ENCODE data around the gene C3orf52. TPM values are rescaled to one million over a fixed set of nuclear protein-coding genes. Genes with fewer than 3 reads are reported as not detected.

Gene C3orf52
- total RNA-seq, 1 donor from 2014 or later, result 1.4 TPM

DNA sequence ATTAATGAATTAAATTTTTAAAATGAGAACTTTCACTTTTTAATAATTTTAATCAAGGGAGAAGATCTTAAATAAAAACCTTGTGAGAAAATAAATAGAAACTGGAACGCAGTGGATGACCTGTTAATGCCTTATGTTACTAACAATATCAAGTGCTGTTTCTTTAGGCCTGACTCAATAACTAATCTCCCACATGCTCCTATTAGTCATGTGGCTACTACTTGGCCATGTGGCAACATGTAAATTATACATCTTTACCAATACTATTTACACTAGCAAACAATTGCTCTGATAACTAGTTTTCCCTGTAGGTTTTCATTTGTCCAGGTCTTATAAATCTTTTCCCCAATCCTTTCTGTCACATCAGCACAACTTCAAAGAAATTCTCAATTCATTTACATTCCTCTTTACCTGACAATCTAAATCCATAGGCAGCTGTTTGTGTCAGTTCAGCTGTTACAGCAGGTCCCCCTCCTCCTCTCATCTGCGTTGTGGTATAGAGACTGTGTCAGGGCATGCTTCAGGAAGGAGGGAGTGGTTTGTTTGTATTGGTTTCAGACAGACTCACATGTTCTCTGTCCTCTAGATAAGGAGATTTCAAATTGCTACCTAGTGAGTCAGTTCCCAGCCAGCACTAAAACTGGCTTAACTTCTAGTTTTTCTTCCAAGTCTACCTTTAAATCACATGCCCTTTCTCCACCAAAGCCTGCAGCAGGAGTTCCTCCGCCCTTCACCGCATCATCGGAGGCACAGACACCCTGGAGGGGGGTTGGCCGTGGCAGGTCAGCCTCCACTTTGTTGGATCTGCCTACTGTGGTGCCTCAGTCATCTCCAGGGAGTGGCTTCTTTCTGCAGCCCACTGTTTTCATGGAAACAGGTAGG, 11.3 kb upstream of the C3orf52 start:
- H3K36me3 Mint-ChIP-seq (ENCODE audit: unreplicated experiment), result no peaks in the 10 kb centered on the region
- peaks cover 12% of the 10 kb centered on the region for H3K4me1 Mint-ChIP-seq (ENCODE audit: unreplicated experiment)
- no peak overlapping the region for H3K27ac Mint-ChIP-seq (ENCODE audit: unreplicated experiment)
- H3K4me3 Mint-ChIP-seq (ENCODE audit: unreplicated experiment), result no peak overlapping the region
- H3K9me3 Mint-ChIP-seq (ENCODE audit: unreplicated experiment), result peaks cover 5% of the 10 kb centered on the region
- no peak for DNase-seq (ENCODE audit: extremely low spot score, unreplicated experiment)
- peaks cover 5% of the 10 kb centered on the region for H3K27me3 Mint-ChIP-seq (ENCODE audit: unreplicated experiment)
- TF ChIP-seq, protein P1, sequence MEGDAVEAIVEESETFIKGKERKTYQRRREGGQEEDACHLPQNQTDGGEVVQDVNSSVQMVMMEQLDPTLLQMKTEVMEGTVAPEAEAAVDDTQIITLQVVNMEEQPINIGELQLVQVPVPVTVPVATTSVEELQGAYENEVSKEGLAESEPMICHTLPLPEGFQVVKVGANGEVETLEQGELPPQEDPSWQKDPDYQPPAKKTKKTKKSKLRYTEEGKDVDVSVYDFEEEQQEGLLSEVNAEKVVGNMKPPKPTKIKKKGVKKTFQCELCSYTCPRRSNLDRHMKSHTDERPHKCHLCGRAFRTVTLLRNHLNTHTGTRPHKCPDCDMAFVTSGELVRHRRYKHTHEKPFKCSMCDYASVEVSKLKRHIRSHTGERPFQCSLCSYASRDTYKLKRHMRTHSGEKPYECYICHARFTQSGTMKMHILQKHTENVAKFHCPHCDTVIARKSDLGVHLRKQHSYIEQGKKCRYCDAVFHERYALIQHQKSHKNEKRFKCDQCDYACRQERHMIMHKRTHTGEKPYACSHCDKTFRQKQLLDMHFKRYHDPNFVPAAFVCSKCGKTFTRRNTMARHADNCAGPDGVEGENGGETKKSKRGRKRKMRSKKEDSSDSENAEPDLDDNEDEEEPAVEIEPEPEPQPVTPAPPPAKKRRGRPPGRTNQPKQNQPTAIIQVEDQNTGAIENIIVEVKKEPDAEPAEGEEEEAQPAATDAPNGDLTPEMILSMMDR (IDR thresholded peaks at IDR 0.05), result no peak

DNA sequence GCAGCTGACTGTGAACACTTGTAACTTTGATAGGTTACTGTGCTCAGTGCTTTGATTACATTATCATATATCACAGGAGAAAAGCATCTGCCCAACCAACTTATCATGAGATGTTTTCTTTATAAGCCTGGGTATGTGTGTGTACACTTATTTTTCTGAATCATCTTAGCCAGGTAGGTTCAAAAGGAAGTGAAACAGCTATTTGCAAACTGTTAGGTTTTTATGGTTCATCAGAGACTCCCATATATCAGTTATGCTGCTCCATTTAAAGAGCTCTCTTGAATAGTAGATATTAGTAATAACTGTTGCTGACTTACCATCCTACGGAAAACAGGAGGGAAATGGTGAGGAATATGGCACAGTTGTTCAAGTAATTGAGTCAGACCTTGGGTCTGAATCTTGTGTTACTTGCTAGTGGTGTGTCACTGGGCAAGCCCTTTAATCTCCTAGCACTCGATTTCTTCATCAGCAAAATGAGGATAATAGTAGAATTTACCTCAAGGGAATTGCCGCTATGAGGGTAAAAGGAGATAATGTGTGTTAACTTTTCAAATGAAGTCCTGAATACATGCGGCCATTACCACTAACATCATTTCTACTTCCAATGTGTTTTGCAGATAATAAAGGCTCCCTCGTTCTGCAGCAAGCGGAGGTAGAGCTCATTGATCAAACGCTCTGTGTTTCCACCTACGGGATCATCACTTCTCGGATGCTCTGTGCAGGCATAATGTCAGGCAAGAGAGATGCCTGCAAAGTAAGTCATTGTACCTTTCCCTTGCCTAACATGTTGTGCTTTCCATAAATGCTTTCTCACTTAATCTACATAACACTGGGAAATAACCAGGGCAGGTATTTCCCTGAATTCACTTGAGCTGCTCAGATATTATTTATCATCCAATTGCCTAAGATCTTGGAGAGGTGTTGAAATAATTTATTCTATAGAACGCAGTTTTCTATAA, 7.8 kb upstream of the C3orf52 start:
- H3K9me3 Mint-ChIP-seq (ENCODE audit: unreplicated experiment), result no peaks in the 10 kb centered on the region
- DNase-seq (ENCODE audit: extremely low spot score, unreplicated experiment), result no peak
- H3K27ac Mint-ChIP-seq (ENCODE audit: unreplicated experiment), result no peak overlapping the region
- H3K4me3 Mint-ChIP-seq (ENCODE audit: unreplicated experiment), result no peak overlapping the region
- TF ChIP-seq, protein P1 (IDR thresholded peaks at IDR 0.05), result no peak
- H3K27me3 Mint-ChIP-seq (ENCODE audit: unreplicated experiment), result peaks cover 3% of the 10 kb centered on the region
- H3K36me3 Mint-ChIP-seq (ENCODE audit: unreplicated experiment), result no peaks in the 10 kb centered on the region
- H3K4me1 Mint-ChIP-seq (ENCODE audit: unreplicated experiment), result peaks cover 12% of the 10 kb centered on the region

DNA sequence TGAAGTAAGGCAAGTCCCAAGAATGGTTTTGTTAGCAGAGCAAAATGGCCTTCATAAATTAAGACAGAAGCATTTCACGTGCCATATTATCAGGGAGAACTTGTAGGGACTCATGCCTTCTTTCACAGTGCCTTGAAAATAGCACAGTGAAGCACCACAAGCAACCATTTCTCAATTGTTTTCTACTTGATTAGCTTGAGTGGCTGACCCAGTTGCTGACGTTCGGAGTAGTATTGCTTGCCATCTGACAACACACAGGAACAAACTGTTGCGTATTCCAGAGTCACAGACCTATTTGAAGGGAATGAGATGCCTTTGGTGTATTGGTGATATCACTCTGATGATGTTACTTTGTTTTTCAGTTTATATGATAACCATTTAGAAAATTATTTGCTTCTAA, 3.0 kb upstream of the C3orf52 start:
- Mint-ChIP-seq H3K36me3 (ENCODE audit: unreplicated experiment) (no peaks in the 10 kb centered on the region), H3K4me1 (ENCODE audit: unreplicated experiment) (peaks cover 11% of the 10 kb centered on the region), H3K27me3 (ENCODE audit: unreplicated experiment) (peaks cover 10% of the 10 kb centered on the region), H3K9me3 (ENCODE audit: unreplicated experiment) (no peaks in the 10 kb centered on the region), H3K27ac (ENCODE audit: unreplicated experiment) (no peak overlapping the region), H3K4me3 (ENCODE audit: unreplicated experiment) (no peak overlapping the region)
- no peak for DNase-seq (ENCODE audit: extremely low spot score, unreplicated experiment)
- TF ChIP-seq, protein P1 (IDR thresholded peaks at IDR 0.05), result no peak

DNA sequence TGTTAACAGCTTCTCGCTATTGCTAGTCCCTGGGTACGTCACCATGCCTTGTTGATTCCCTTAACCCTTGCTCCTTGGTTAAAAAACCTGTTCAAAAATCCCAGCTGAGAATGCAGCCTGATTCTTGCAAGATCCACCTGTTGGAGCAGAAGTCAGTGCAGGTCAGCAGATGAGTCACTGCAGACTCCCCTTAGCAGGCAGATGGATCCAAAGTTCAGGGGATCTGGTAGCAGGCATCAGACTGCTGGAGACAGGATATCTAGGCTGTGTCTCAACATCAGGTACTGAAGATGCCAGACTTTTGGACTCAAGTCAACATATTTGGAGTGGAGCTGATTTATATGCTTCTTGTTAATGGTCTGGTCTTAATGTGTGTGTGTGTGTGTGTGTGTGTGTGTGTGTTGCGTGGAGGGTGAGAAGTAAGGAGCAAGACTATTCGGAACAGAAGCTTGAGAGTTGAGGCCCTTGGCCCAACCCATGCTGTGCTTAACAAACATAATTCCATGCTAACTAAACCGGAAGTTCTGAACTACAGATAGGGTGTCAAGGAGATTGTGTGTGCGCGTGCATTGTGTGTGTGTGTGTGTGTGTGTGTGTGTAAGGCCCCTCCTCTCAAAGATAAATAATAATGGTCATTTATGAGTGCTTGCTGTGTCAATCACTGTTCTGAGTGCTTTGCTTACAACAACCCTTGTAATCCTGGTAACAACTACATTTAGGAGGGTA, 1.0 kb upstream of the C3orf52 start:
- TF ChIP-seq, protein P1 (IDR thresholded peaks at IDR 0.05), result no peak
- Mint-ChIP-seq H3K27ac (ENCODE audit: unreplicated experiment) (no peak overlapping the region), H3K36me3 (ENCODE audit: unreplicated experiment) (no peaks in the 10 kb centered on the region), H3K27me3 (ENCODE audit: unreplicated experiment) (peaks cover 10% of the 10 kb centered on the region), H3K4me3 (ENCODE audit: unreplicated experiment) (peak overlapping the region; percentile 81), H3K9me3 (ENCODE audit: unreplicated experiment) (no peaks in the 10 kb centered on the region), H3K4me1 (ENCODE audit: unreplicated experiment) (peaks cover 11% of the 10 kb centered on the region)
- DNase-seq (ENCODE audit: extremely low spot score, unreplicated experiment), result no peak
